Muscle of leg (tissue), 11 donors: ENCODE measurements around the gene FAS. TPM values are rescaled to one million over a fixed set of nuclear protein-coding genes. Genes with fewer than 3 reads are reported as not detected.
"Not testable (repeated sequence)": the region's sequence is repeated elsewhere in the genome, so short reads cannot be mapped to it uniquely, and the experiment has no call there.

Experiments
- DNase-seq: peaks from one replicate; pipeline ENCODE4 v3.0.0; 2013
- H3K27ac ChIP-seq: one replicate; pipeline ENCODE4 v1.5.1; 2013; ENCODE audit warnings: mild to moderate bottlenecking, low read length, control low read depth
- H3K27me3 ChIP-seq: one replicate; pipeline ENCODE4 v1.6.1; 2013; ENCODE audit warnings: low read length; ENCODE audit not compliant: control insufficient read depth, insufficient read depth
- H3K36me3 ChIP-seq: one replicate; pipeline ENCODE4 v1.6.1; 2013; ENCODE audit warnings: low read length; ENCODE audit not compliant: control insufficient read depth, insufficient read depth
- H3K4me1 ChIP-seq: one replicate; pipeline ENCODE4 v1.6.1; 2013; ENCODE audit warnings: low read length; ENCODE audit not compliant: control insufficient read depth, insufficient read depth
- H3K4me3 ChIP-seq: one replicate; pipeline ENCODE4 v1.5.1; 2013; ENCODE audit warnings: low read length, control low read depth
- H3K9me3 ChIP-seq: replicated peaks from 2 replicates; pipeline ENCODE4 v1.6.1; 2013; ENCODE audit warnings: low read depth, low read length; ENCODE audit not compliant: control insufficient read depth
- WGBS: methylation state at CpG from one replicate; pipeline ENCODE4 v1.1.5; 2013; ENCODE audit warnings: missing lambda C conversion rate; ENCODE audit not compliant: insufficient coverage; 5-methylcytosine and 5-hydroxymethylcytosine counted together
- polyA plus RNA-seq, 8 donors: library from polyadenylated mRNA; unstranded; fragments of 120-200 nt; gene quantifications; one replicate each; pipeline versions ENCODE4 v1.2.1 to v1.2.3, GENCODE V29; 2013; ENCODE audit warnings: inconsistent platforms in 1 of 8, low replicate concordance in 1 of 8; ENCODE audit not compliant: insufficient read length in 8 of 8, insufficient read depth in 1 of 8
- total RNA-seq: library from RNA; stranded (reverse); fragments of 120-200 nt; gene quantifications from one replicate; pipeline ENCODE4 v1.2.4, GENCODE V29; 2013

Gene FAS
- total and polyA plus RNA-seq, 9 donors: 5.6 to 12.1 (median 7.7) TPM

DNA sequence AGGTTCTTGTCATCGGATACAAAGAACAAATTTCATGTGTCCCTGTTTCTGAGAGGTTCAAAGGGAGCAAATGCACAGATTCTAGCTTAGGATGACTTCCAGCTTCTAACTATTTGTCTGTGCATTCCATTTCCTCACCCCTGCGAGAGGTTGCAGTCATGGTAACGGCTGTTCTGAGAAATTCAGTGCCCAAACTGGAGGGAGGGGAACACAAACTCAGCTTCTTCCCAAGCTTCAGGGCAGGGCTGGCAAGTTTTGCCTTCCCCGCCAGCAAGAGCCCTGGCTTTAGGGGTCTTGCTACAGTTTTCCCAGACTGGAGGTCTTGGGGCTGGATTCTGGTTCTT lies 11.1 kb downstream of the FAS start:
- WGBS: 39% methylated on average over 2 of the region's 4 CpGs
- Histone ChIP-seq H3K27me3 (no peaks in the 10 kb centered on the region), H3K9me3 (no peaks in the 10 kb centered on the region), H3K36me3 (peaks cover 4% of the 10 kb centered on the region), H3K4me3 (no peak overlapping the region), H3K27ac (no peak overlapping the region), H3K4me1 (peaks cover 5% of the 10 kb centered on the region)
- no peak for DNase-seq

DNA sequence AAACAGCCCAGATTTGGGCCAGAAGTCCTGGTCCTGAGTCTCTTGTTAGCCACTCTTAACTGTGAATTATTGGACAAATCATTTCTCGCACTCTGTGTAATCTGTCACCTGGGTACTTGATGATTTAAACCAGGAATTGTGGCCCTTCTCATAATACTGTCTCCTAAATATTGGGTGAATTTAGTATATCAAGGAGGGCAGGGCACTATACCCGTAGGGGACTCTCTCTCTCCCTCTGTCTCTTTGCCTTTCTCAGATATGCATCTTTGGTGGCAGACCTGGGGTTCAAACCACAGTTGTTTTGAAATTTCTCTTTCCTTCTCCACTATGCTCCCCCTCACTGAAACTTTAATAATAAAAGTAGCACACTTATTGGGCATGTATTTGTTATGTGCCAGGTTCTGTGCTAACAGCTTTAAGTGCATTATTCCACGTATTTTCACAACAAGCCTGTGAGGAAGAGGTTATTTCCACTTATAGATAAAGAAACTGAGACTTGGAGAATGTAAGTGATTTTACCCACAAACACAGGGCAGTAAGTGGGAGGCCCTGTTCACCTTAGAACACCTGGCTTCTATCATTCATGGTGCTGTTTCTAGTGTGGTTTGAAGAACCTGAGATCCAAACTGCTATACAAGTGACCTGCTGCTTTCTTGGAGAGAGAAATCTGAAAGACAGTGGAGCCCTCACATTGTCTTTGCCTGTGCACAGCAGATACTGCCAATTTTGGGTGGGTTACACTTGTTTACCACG lies 11.8 kb downstream of the FAS start:
- no peak for DNase-seq
- Histone ChIP-seq H3K36me3 (peaks cover 4% of the 10 kb centered on the region), H3K4me1 (peaks cover 5% of the 10 kb centered on the region), H3K27me3 (no peaks in the 10 kb centered on the region), H3K4me3 (no peak overlapping the region), H3K9me3 (no peaks in the 10 kb centered on the region), H3K27ac (no peak overlapping the region)
- WGBS: 100% methylated on average over 1 of the region's 4 CpGs

DNA sequence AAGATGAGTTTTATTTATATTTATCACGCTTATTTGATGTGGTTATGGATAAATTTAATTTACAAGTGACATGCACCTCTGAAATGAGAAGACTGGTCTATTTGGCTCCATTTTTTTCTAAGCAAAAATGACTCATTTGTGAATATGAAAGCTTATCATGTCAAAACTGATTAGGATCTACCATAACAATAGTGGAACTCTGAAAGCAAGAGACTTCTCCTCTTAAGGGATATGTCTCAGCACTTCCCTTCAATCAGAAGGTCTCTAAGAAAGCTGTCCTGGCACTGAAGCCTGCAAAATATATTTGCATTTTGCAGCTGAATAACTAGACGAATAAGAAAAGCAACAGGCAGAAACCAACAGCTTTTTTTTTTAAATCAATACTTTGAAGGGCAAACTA lies 12.7 kb downstream of the FAS start:
- peaks cover 8% of the 10 kb centered on the region for H3K36me3 ChIP-seq
- H3K27me3 ChIP-seq: no peaks in the 10 kb centered on the region
- peaks cover 5% of the 10 kb centered on the region for H3K4me1 ChIP-seq
- H3K9me3 ChIP-seq: no peaks in the 10 kb centered on the region
- no peak overlapping the region for H3K4me3 ChIP-seq
- no CpG with 5 or more reads among the region's 2 CpGs for WGBS
- no peak overlapping the region for H3K27ac ChIP-seq
- DNase-seq: no peak

DNA sequence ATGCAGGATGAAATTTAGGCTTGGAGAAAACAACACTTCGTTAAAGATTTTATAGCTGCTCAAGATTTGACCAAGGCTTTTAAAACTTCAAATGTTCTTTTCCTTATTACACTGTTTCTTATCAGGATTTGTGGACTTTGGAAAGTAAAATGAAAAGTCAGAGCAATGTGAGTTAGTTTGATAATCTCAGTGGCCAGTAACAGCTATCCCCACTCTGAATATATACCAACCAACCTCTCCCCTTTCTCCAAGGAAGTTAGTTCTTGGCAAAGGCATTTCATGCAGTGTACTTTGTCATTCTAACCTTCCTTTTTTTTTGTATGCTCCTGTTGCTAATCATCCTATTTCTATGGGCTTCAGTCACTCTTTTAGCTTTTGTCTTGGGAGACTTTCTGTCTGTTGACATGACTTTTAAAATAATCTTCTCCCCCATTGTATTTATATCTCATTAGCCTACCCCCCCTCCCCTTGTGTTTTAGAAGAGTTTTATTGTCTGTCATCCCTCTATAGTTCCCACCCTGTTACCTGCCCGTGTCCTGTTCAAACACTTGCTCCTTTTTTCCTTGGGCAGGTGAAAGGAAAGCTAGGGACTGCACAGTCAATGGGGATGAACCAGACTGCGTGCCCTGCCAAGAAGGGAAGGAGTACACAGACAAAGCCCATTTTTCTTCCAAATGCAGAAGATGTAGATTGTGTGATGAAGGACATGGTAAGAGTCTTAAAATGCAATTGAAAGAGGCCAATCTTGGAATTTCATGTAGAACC lies 16.7 kb downstream of the FAS start:
- no CpG with 5 or more reads among the region's 3 CpGs for WGBS
- H3K27ac ChIP-seq: no peak overlapping the region
- DNase-seq: no peak
- no peaks in the 10 kb centered on the region for H3K4me1 ChIP-seq
- no peak overlapping the region for H3K4me3 ChIP-seq
- H3K9me3 ChIP-seq: no peaks in the 10 kb centered on the region
- peaks cover 20% of the 10 kb centered on the region for H3K36me3 ChIP-seq
- H3K27me3 ChIP-seq: no peaks in the 10 kb centered on the region

DNA sequence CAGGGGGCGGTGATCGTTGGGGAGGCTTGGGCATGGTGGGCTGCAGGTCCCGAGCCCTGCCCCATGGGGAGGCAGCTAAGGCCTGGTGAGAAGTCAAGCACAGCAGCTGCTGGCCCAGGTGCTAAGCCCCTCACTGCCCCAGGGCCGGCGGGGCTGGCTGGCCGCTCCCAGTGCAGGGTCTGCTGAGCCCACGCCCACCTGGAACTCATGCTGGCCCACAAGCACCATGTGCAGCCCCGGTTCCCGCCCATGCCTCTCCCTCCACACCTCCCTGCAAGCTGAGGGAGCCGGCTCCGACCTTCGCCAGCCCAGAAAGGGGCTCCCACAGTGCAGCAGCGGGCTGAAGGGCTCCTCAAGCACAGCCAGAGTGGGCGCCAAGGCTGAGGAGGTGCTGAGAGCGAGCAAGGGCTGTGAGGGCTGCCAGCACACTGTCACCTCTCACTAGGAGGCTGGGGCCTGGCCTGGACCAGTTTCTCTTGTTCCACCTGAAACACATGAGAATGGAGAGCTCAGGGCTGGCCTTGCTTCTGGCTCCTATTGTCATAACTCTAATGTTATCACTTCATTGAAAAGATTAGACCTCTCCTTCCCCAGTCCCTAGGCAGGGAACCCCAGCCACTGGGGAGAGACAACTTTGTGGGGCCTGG lies 28.2 kb downstream of the FAS start:
- peaks cover 18% of the 10 kb centered on the region for H3K36me3 ChIP-seq
- 75% methylated on average over 8 of the region's 15 CpGs for WGBS
- not testable (repeated sequence) for H3K27me3 ChIP-seq

DNA sequence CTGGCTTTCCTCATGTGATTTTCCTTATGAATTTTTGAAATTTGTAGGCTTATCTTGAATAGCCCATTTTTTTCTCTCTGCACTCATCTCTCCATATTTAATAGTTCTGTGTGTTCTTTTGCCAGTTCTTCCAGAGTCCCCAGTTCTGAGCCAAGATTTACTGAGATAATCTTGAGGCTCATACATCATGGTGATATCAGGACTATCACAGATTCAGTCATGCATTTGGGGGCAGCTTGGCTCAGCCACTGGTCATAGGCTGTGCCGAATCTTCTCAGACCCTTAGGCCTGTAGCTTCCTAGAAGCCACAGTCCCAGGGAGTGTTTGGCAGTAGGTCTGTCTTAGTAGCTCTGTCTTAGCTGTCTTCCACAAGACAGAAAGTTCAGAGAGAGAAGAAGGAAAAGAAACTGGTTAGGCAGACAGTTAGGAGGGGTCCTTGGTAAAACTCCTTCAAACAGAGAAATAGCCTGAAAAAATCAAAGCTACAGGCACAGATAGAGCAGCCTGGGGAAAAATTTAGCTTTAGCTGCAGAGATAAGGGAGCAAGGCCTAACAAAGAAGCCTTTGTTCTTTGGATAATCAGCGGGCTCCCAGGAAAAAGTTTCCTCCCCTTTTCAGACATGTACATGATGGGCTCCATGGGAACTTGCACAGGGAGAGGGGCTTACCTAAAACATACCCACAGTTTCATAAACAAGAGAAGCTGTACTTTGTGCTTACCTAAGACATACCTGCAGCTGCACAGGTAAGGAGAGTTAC lies 29.1 kb downstream of the FAS start:
- Histone ChIP-seq H3K36me3 (peaks cover 18% of the 10 kb centered on the region), H3K27ac (no peak overlapping the region), H3K4me3 (no peak overlapping the region), H3K27me3 (no peaks in the 10 kb centered on the region), H3K4me1 (no peaks in the 10 kb centered on the region), H3K9me3 (peaks cover 7% of the 10 kb centered on the region)
- no peak for DNase-seq
- 94% methylated on average over 2 of the region's 2 CpGs for WGBS

More for the DNA sequence above, 28.2 kb downstream of the FAS start:
- H3K9me3 ChIP-seq, H3K4me1 ChIP-seq, DNase-seq, H3K27ac ChIP-seq, H3K4me3 ChIP-seq: not testable (repeated sequence)

DNA sequence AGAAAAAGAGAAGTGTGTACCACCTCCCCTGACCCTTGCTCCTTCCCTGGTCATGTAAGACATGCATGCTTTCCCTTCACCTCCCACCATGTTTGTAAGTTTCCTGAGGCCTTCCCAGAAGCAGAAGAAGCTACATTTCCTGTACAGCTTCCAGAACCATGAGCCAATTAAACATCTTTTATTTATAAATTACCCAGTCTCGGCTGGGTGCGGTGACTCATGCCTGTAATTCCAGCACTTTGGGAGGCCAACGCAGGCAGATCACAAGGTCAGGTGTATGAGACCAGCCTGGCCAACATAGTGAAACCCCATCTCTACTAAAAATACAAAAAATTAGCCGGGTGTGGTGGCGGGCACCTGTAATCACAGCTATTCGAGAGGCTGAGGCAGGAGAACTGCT lies 30.9 kb downstream of the FAS start:
- DNase-seq, H3K4me3 ChIP-seq, H3K4me1 ChIP-seq, H3K27me3 ChIP-seq, H3K27ac ChIP-seq, H3K9me3 ChIP-seq: not testable (repeated sequence)
- H3K36me3 ChIP-seq: peaks cover 18% of the 10 kb centered on the region
- WGBS: 94% methylated on average over 6 of the region's 6 CpGs

DNA sequence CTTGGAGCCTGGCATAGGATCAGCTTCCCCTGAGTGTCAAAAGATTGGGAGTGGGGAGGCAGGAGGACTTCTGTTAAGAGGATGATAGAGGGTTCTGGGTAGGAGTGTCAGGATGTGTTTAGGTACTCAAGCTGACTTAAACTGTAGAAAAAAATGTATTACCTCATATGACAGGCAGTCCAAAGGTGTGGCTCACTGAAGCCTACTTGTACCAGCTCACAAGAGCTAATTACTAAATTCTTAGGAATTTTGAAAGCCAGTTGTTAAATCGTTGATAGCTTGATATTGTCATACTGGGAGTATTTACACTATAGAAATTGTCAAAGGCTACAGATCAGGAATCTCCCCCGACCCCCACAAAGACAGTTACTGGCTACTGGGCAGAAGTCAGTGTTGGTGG lies 32.1 kb downstream of the FAS start:
- WGBS: no CpG with 5 or more reads among the region's 2 CpGs
- Histone ChIP-seq H3K4me3 (no peak overlapping the region), H3K27ac (no peak overlapping the region), H3K9me3 (peaks cover 7% of the 10 kb centered on the region), H3K27me3 (no peaks in the 10 kb centered on the region), H3K36me3 (peaks cover 17% of the 10 kb centered on the region), H3K4me1 (peaks cover 4% of the 10 kb centered on the region)
- no peak for DNase-seq

DNA sequence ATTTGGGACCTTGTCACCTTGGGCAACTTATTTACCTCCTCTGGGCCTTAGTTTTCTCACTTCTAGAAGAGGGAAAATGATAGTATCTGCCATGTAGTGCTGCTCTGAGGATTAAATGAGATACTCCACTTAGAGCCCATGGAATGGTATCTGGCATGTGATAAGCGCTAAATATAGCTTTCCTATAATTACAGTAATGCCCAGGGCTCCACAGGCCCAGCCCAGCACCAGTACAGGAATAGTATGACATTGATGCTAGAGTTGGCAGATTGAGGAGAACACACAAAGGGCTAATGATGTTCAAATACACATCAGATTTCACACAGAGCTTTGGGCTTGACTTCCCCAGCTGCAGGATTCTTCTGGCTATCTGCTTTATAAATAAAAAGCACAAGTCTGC lies 34.9 kb downstream of the FAS start:
- peaks cover 1% of the 10 kb centered on the region for H3K9me3 ChIP-seq
- no peak overlapping the region for H3K4me3 ChIP-seq
- no CpG with 5 or more reads among the region's 1 CpG for WGBS
- peak overlapping the region; percentile 63 for H3K27ac ChIP-seq
- DNase-seq: no peak
- peaks cover 4% of the 10 kb centered on the region for H3K4me1 ChIP-seq
- peaks cover 5% of the 10 kb centered on the region for H3K36me3 ChIP-seq
- H3K27me3 ChIP-seq: no peaks in the 10 kb centered on the region

DNA sequence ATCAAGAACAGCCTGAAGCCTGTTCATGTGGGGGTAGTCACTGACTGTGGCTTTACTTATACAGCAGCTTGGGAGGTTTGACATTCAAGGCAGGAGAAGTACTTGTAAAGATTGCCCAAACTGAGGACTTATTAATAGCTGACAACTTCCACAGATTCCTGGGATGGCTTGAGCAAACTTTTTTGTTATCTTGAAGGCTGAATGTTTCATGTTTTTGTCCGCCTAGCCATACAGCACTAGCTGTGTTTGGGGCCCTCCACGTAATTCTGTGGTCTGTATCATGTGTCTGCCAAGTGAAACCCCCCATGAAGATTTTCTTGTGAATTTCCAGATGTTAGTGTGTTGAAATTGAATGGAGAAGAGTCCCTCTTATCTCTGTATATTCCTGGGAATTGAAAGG lies 38.6 kb downstream of the FAS start:
- 100% methylated on average over 1 of the region's 2 CpGs for WGBS
- Histone ChIP-seq H3K4me1 (peaks cover 4% of the 10 kb centered on the region), H3K9me3 (no peaks in the 10 kb centered on the region), H3K27me3 (no peaks in the 10 kb centered on the region), H3K27ac (no peak overlapping the region), H3K36me3 (no peaks in the 10 kb centered on the region), H3K4me3 (no peak overlapping the region)
- no peak for DNase-seq
